GM19193 (cell line): Measurements from ENCODE around the gene MYL2.

Experiments
- POLR2A ChIP-seq: IDR thresholded peaks from 4 replicates; pipeline ENCODE4 v1.6.1; 2011; ENCODE audit not compliant: insufficient read depth, insufficient read length; ENCODE audit errors: extremely low read depth

The MYL2 gene

DNA sequence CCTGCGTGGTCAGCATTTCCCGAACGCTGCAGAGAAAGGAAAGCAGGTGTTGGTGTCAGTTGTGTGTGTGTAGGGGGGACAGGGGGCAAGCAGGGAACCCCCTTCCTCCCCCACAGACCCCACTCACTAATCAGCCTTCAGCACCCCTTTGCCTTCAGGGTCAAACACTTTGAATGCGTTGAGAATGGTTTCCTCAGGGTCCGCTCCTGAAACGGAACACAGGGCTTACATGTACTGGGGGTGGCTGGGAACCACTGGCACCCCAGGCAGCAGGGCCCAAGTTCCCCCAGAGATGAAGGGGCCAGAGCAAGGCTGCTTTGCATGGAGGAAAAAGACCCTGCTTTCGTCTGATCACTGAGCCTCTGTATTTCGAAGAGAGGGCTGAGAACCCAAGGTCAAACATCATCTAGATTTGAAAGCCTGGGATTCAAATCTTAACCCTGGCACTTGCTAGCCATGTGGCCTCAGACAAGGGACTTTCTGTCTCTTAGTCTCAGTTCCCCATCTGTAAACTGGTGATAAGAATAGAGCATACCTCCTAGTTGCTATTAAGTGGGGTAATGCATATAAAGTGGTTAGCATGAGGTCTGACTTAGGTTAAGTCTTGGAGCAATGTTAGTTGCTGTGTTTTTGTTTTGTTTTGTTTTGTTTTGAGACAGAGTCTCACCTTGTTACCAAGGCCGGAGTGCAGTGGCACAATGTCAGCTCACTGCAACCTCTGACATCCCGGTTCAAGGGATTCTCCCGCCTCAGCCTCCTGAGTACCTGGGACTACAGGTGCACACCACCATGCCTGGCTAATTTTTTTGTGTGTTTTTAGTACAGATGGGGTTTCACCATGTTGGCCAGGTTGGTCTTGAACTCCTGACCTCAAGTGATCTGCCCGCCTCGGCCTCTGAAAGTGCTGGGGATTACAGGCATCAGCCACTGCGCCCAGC is 7.0 kb downstream of the MYL2 start:
- peak; percentile 46 for TF ChIP-seq POLR2A

DNA sequence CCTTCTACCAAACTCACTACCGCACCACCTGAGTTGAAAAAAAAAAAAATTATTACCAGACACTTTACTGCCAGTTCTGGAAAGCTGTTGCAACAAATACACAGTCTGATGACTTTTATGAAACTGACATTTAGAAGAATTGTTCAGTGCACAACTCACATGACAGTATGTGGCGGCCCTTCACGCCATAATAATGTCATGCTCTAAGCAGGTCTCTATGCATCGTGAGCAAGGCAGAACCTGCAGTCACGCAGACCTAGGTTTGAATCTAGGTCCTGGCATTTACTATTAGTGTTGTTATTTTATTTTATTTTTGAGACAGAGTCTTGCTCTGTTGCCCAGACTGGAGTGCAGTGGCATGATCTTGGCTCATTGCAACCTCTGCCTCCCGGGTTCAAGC is 8.1 kb downstream of the MYL2 start:
- TF ChIP-seq POLR2A: no peak

DNA sequence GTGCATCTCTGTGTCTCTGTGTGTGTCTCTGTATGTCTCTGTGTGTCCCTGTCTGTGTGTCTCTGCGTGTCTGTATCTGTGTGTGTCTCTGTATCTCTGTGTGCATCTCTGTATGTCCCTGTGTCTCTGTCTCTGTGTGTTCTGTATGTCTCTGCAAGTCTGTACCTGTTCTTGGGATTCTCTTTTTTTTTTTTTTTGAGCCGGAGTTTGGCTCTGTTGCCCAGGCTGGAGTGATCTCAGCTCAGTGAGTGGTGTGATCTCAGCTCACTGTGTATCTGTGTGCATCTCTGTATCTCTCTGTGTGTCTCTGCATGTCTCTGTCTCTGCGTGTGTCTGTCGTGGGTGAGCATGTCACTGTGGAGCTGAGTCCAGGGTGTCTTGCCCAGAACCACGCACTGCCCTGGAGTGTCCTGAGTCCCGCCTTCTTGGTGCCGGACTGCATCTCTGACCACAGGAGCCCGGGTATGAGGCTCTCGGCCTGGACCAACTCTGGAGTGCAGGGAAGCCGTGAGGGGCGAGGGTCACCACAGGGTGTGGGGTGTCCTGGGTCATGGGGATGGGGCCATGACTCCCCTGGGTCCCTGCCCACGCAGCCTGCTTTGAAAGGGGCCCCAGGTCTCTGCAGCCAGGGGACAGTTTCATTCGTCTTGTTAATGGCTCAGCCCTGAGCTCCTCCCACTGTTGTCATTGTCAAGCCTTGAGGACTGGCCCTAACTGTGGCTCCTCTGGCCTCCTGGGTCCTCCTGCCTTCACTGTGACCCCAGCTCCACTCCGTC is 11.8 kb downstream of the MYL2 start:
- no peak for TF ChIP-seq POLR2A

DNA sequence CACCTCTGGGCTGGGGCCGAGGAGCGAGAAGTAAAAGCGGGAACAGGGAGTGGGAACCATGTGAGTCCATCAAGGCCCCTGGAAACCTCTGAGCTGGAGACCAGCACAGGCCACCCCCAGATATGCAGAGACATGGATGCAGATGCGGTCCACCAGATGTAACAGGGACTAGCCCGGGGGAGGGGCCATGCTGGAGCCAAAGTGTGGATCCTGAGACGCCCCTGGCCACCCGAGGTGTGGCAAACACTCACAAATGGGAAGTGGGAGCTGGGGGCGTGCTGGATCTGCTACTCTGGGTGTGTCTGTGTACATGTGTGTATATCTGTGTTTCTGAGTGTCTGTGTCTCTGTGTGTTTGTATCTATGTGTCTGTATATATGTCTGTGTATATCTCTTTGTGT is 12.8 kb downstream of the MYL2 start:
- TF ChIP-seq POLR2A: no peak

DNA sequence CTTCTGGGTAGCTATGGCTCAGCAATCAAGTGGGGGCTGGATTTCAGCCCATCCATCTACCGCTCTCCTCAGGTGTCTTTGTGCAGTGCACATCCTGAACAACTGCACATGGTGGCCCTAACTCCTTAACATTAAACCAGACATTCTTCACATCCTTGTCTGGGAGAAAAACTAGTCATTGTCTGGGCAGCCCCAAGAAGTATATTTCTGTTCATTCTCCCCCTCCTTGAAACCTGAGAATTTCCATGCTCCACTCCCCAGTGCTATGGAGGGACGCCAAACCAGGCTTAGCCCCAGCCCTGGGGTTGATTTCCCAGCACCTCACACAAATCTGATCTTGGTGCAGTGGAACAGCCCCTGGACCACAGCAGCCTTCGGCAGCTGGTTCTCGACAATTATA is 13.4 kb downstream of the MYL2 start:
- TF ChIP-seq POLR2A: no peak

DNA sequence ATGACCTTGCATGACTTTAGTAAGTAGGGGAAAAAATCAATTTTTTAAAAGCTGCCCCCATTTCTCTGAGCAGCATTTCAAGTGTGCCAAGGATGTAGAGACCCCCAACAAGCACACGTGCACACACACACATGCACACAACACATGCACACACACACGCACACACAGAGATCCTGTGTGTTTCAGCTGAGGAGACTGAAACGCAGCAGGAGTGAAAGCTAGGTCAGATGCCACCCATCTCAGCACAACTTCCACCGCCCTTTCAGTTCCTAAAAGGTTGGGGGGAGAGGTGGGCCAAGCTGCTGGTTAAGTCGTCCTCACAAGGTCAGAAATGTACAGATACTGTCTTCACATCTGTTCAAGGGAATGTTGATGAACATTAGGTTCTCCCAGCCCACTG is 13.9 kb downstream of the MYL2 start:
- TF ChIP-seq POLR2A: no peak

DNA sequence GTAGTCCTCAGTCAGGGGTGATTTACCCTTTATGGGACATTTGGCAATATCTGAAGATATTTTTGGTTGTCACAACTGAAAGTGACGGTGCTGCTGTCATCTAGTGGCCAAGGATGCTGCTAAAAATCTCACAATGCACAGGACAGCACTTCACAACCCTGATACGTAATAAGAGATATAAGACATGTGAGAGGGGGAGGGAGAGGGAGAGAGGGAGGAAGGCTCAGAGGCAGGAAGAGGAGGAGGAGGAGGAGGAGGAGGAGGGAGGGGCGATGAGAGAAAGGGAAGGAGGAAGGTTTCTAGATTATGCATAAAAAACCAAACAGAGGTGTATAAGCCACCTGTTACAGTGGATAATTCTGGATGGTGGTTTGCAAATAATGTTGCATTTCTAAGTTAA is 14.3 kb downstream of the MYL2 start:
- no peak for TF ChIP-seq POLR2A

DNA sequence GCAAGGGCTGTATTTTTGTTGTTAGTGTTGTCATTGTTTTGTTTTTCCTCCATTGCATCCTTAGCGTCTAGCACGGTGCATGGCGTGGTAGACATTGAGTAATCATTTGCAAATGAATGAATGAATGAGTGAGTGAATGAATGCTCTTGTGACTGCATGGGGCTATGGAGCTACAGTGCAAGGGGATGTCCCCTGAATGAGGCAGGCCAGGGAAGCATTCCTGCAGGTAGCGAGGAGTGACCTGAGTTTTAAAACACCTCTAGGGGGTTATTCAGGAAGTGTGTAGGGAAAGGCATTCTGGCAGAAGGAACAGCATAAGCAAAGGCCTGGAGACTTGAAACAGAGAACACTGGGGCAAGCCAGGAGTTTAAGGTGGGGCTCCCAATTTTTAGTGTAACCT is 16.9 kb downstream of the MYL2 start:
- TF ChIP-seq POLR2A: no peak

DNA sequence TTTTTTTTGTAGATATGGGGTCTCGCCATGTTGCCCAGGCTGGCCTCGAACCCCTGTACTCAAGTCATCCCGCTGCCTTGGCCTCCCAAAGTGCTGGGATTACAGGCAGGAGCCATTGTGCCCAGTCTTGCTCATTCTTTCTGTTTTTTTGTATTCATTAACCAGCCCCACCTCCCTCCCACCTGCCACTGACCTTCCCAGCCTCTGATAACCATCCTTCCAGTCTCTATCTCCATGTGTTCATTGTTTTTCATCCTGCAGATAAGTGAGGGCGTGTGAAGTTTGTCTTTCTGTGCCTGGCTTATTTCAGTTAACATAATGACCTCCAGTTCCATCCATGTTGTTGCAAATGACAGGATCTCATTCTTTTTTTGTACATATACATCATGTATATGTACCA is 19.0 kb downstream of the MYL2 start:
- no peak for TF ChIP-seq POLR2A

DNA sequence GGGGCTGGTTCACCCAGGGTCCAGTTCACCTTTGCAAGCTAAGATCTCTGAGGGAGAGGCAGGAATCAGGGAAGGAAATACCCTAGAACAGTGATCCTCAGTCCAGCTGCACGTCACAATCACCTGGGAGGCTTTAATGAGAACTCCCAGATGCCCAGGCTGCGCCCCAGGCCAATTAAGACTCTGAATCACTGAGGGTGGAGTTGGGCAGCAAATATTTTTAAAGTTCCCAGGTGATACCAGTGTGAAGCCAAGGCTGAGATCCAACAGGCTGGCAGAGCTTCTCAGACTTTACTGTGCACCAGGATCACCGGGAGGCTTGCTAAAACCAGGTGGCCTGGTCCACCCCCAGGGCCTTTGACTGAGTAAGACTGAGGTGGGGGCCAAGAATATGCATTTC is 23.8 kb downstream of the MYL2 start:
- TF ChIP-seq POLR2A: no peak

DNA sequence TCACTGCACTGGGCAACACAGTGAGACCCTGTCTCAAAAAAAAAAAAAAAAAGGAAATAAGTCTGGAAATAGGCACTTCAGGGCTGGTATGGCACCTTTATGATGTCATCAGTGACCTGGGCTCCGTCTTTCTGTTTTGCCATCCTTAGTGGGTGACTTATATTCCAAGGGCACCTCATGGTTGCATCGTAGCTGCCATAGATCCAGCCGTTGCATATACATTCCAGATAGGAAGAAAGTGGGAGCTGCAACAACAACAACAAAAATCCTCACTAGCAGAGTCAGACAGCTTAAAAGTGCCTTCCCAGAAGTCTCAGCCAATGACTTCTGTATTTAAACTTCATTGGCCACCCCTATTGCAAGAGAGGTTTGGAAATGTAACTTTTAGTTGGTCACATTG is 26.4 kb downstream of the MYL2 start:
- no peak for TF ChIP-seq POLR2A

DNA sequence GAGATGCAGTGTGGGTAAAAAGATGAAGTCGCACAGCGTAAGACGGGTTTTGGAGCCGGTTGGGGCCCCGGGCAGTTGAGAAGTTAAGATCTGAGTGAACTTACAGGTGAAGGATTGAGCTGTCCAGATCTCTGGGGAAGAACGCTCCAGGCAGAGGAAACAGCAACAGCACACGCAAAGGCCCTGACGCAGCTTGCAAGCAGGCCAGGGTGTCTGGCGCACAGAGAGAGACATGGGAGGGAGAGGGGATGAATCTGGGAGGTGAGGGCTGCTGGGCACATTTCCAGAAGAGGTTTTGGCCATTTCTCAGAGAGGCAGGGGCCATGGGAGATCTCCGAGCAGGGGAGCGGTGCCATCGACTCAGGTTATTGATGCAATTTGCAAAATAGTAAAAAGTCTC is 31.0 kb downstream of the MYL2 start:
- no peak for TF ChIP-seq POLR2A

DNA sequence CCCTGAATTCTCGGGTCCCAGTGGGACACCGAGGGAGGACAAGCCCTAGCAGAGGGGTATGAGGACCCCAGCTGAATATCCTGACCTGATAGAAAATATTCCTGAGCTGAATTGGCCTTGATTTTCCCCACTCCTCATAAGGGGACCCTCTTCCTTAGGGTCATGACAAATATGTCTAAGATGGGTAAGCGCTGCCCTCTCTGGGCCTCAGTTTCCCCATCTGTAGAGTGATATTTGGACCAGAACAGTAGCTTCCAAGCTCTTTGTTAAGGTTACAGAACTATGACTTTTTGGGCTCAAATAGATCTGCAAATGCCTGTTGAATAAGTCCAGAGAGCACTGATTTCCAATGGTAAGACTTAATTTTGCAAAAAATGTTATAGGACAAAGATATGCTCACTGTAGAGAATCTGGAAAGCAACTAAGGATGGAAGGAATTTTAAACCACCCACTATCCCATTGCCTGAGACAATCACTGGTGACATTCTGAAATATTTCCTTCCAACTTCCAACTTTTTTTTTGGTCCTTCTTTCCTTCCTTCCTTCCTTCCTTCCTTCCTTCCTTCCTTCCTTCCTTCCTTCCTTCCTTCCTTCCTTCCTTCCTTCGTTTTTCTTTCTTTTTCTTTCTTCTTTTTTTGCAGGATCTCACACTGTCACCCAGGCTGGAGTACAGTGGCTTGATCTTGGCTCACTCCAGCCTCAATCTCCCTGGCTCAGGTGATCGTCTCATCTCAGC is 32.0 kb downstream of the MYL2 start:
- no peak for TF ChIP-seq POLR2A

DNA sequence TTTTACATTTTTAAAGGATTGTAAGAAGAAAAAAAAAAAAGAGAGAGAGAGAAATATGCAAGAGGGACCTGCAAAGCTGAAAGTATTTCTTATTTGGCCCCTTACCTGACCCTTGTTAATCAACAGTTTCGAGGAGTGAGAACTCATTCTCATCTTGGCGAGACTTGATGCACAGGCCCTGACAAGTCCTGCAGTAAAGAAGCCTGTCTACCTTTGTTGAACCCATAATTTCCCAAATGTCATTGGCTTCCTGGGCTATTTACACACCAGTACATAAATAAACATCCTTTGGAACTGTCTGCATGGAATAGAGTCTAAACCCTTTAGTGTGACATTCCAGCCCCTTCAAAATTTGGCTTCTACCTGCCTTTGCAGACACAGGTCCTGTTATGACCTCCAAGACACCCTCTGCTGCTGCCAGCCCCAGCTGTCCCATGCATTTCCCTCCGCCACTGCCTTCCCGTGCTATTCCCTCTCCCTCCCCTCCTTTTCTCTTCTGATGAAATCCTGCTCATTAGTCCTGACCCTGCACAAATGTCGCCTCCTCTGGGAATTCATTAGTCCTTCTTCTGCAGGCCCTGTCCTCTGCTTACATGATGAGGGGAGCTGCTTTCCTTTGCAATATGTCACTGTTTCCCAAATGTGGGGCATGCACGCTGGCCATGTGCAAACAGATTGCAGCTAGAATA is 35.1 kb downstream of the MYL2 start:
- no peak for TF ChIP-seq POLR2A

DNA sequence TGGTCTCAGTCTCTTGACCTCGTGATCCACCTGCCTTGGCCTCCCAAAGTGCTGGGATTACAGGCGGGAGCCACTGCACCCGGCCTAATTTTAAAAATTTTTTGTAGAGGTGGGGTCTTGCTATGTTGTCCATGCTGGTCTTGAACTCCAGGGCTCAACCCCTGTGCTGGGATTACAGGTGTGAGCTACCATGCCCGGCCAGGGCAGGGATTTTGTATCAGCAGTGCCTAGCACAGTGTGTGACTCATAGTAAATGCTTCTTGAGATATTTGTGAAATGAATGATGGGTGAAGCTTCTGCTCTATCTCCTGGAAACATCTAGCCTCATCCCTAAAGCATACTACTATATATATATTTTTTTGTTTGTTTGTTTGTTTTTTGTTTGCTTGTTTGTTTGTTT is 37.1 kb downstream of the MYL2 start:
- TF ChIP-seq POLR2A: no peak
